OCI-LY7 (cell line): ENCODE results near the gene PHAF1.

Experiments used
- EZH2phosphoT487 ChIP-seq: fragments of 200-600 bp; sonication (generic); IDR thresholded peaks from 2 replicates; pipeline ENCODE4 v1.6.1; 2018; ENCODE audit warnings: low read depth, borderline replicate concordance, mild to moderate bottlenecking, mixed run types, antibody characterized with exemption, low read length, moderate library complexity, mixed read lengths
- TF ChIP-seq, protein P1 (sequence below): fragments of 200-600 bp; sonication (generic); conservative IDR thresholded peaks from 2 replicates; pipeline ENCODE4 v1.5.1; 2014; ENCODE audit warnings: mild to moderate bottlenecking, antibody characterized with exemption, low read length, moderate library complexity, mixed read lengths

DNA sequence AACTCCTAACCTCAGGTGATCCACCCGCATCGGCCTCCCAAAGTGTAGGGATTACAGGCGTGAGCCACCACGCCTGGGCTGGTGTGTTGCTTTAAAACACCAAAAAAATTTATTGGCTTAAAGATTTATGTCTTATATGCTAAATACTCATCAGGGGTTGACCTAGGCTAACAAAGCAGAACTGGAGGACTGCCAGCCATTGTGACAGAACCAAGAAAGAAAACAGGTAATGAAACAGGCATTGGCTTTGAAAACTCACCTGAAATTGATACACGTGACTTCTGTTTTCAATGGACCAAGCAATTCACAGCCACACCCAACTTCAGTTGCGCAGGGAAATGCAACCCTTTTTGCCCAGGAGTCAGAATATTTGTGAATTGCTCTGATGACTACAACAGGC lies 4.9 kb upstream of the PHAF1 start:
- TF ChIP-seq, protein P1, sequence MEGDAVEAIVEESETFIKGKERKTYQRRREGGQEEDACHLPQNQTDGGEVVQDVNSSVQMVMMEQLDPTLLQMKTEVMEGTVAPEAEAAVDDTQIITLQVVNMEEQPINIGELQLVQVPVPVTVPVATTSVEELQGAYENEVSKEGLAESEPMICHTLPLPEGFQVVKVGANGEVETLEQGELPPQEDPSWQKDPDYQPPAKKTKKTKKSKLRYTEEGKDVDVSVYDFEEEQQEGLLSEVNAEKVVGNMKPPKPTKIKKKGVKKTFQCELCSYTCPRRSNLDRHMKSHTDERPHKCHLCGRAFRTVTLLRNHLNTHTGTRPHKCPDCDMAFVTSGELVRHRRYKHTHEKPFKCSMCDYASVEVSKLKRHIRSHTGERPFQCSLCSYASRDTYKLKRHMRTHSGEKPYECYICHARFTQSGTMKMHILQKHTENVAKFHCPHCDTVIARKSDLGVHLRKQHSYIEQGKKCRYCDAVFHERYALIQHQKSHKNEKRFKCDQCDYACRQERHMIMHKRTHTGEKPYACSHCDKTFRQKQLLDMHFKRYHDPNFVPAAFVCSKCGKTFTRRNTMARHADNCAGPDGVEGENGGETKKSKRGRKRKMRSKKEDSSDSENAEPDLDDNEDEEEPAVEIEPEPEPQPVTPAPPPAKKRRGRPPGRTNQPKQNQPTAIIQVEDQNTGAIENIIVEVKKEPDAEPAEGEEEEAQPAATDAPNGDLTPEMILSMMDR, result no peak
- TF ChIP-seq EZH2phosphoT487, result no peak
